Gastrocnemius medialis (tissue), 4 donors: ENCODE measurements around the gene TMPRSS5.

Experiments used
- CTCF ChIP-seq, 5 experiments: fragments of 450-650 bp in 3 of 5; fragments of 200-600 bp in 2 of 5; sonication (generic) in 2 of 5; IDR thresholded peaks in 4 of 5; conservative IDR thresholded peaks in 1 of 5; 1 replicate in 4 of 5; 2 replicates in 1 of 5; pipeline ENCODE4 v1.5.1; 2016 to 2019; ENCODE audit warnings: antibody characterized with exemption in 5 of 5, mild to moderate bottlenecking in 3 of 5, moderate library complexity in 3 of 5
- POLR2A ChIP-seq, 2 donors: fragments of 450-650 bp; IDR thresholded peaks; one replicate each; pipeline ENCODE4 v1.6.1; 2017; ENCODE audit warnings: antibody characterized with exemption in 2 of 2, mild to moderate bottlenecking in 2 of 2, moderate library complexity in 2 of 2

GRCh38 chr11:113655771-113656170 lies 50.3 kb downstream of the TMPRSS5 start:
- TF ChIP-seq CTCF (IDR thresholded peaks at IDR 0.05 in 4 of 5, conservative IDR thresholded peaks at IDR 0.05 in 1 of 5) (no peak), POLR2A (IDR thresholded peaks at IDR 0.05) (no peak)
